OCI-LY3 (cell line): ENCODE measurements around the gene RHOT1.

Source experiments
- H2AFZ ChIP-seq: fragments of 200-600, 300-600 bp; shearing (Covaris generic); 2 replicates; pipeline ENCODE4 v1.6.0; 2014; ENCODE audit warnings: antibody characterized with exemption, low read depth, low read length
- H3K27ac ChIP-seq: fragments of 200-600, 300-600 bp; sonication (generic); 2 replicates; pipeline ENCODE4 v1.5.1; 2014; ENCODE audit warnings: mild to moderate bottlenecking, low read length, moderate library complexity, mixed read lengths
- H3K27me3 ChIP-seq: fragments of 200-600, 300-600 bp; sonication (generic); 2 replicates; pipeline ENCODE4 v1.6.1; 2014; ENCODE audit warnings: low read depth, low read length, mixed read lengths
- H3K36me3 ChIP-seq: fragments of 200-600, 300-600 bp; sonication (generic); replicated peaks from 2 replicates; pipeline ENCODE3; 2014; ENCODE audit warnings: low read depth, low read length, mixed read lengths
- H3K4me1 ChIP-seq: fragments of 300-600, 200-600 bp; sonication (generic); 2 replicates; pipeline ENCODE4 v1.6.1; 2014; ENCODE audit warnings: low read length, mixed read lengths
- H3K4me2 ChIP-seq: fragments of 200-600, 300-600 bp; sonication (generic); 2 replicates; pipeline ENCODE4 v1.6.1; 2014; ENCODE audit warnings: low read length, mixed read lengths
- H3K4me3 ChIP-seq: fragments of 300-600, 200-600 bp; sonication (generic); 2 replicates; pipeline ENCODE4 v1.5.1; 2014; ENCODE audit warnings: antibody characterized with exemption, mild to moderate bottlenecking, low read length, moderate library complexity
- H3K79me2 ChIP-seq: fragments of 300-600, 200-600 bp; shearing (Covaris generic); 2 replicates; pipeline ENCODE4 v1.6.1; 2014; ENCODE audit warnings: mild to moderate bottlenecking, low read length, mixed read lengths
- H3K9ac ChIP-seq: fragments of 300-600, 200-600 bp; shearing (Covaris generic); 2 replicates; pipeline ENCODE4 v1.6.0; 2014; ENCODE audit warnings: mild to moderate bottlenecking, low read length, moderate library complexity
- H3K9me3 ChIP-seq: fragments of 200-600, 300-600 bp; shearing (Covaris generic); 2 replicates; pipeline ENCODE4 v1.6.1; 2014; ENCODE audit warnings: low read length, mixed read lengths; ENCODE audit not compliant: insufficient read depth
- H4K20me1 ChIP-seq: fragments of 200-600, 300-600 bp; sonication (generic); 2 replicates; pipeline ENCODE4 v1.6.1; 2016; ENCODE audit warnings: low read length, mixed read lengths; ENCODE audit not compliant: insufficient read depth
- CTCF ChIP-seq: fragments of 200-600, 300-600 bp; sonication (generic); IDR thresholded peaks from 2 replicates; pipeline ENCODE4 v1.5.1; 2014; ENCODE audit warnings: antibody characterized with exemption, low read length, low read depth
- EZH2phosphoT487 ChIP-seq: fragments of 200-600 bp; shearing (Covaris generic); IDR thresholded peaks from 2 replicates; pipeline ENCODE4 v1.6.1; 2018; ENCODE audit warnings: antibody characterized with exemption, mixed run types, low read depth

RHOT1 gene

GRCh38 chr17:32239456-32239855, 97.2 kb downstream of the RHOT1 start:
- Histone ChIP-seq H3K9ac (no peak overlapping the region), H3K27ac (no peak overlapping the region), H3K27me3 (no peaks in the 10 kb centered on the region; the same call in 1 of the 2 replicates), H3K4me1 (no peaks in the 10 kb centered on the region), H3K4me2 (no peak overlapping the region), H4K20me1 (no peaks in the 10 kb centered on the region), H3K79me2 (no peaks in the 10 kb centered on the region), H3K4me3 (no peak overlapping the region), H2AFZ (no peak overlapping the region), H3K36me3 (no peaks in the 10 kb centered on the region), H3K9me3 (no peaks in the 10 kb centered on the region)
- TF ChIP-seq CTCF: no peak
- TF ChIP-seq EZH2phosphoT487: no peak

- TF ChIP-seq EZH2phosphoT487: no peak
- TF ChIP-seq CTCF: no peak
- Histone ChIP-seq H2AFZ (no peak overlapping the region), H3K27me3 (no peaks in the 10 kb centered on the region; the same call in 1 of the 2 replicates), H3K9me3 (no peaks in the 10 kb centered on the region), H3K9ac (no peak overlapping the region), H3K4me3 (no peak overlapping the region), H3K79me2 (no peaks in the 10 kb centered on the region), H4K20me1 (no peaks in the 10 kb centered on the region), H3K4me1 (no peaks in the 10 kb centered on the region), H3K36me3 (no peaks in the 10 kb centered on the region), H3K4me2 (no peak overlapping the region), H3K27ac (no peak overlapping the region)
Observed at GRCh38 chr17:32240750-32241149, 98.4 kb downstream of the RHOT1 start.

GRCh38 chr17:32241640-32242039, 99.3 kb downstream of the RHOT1 start:
- H4K20me1 ChIP-seq: no peaks in the 10 kb centered on the region
- H3K79me2 ChIP-seq: no peaks in the 10 kb centered on the region
- H3K36me3 ChIP-seq: no peaks in the 10 kb centered on the region
- no peak overlapping the region for H2AFZ ChIP-seq
- no peak overlapping the region for H3K27ac ChIP-seq
- no peak overlapping the region for H3K4me2 ChIP-seq
- TF ChIP-seq CTCF: no peak
- no peak for TF ChIP-seq EZH2phosphoT487
- H3K4me1 ChIP-seq: no peaks in the 10 kb centered on the region
- no peaks in the 10 kb centered on the region for H3K9me3 ChIP-seq
- H3K4me3 ChIP-seq: no peak overlapping the region
- no peaks in the 10 kb centered on the region; the same call in 1 of the 2 replicates for H3K27me3 ChIP-seq
- no peak overlapping the region for H3K9ac ChIP-seq

GRCh38 chr17:32249475-32249874, 107.2 kb downstream of the RHOT1 start:
- H3K4me1 ChIP-seq: 0 out of 2 replicates have a peak, but pooled peaks cover 2% of the 10 kb centered on the region

More at GRCh38 chr17:32249475-32249874, 107.2 kb downstream of the RHOT1 start:
- H3K9ac ChIP-seq: no peak overlapping the region
- no peaks in the 10 kb centered on the region for H3K36me3 ChIP-seq
- no peak overlapping the region for H2AFZ ChIP-seq
- peaks cover under 1% of the 10 kb centered on the region for H3K27me3 ChIP-seq
- no peak overlapping the region for H3K4me3 ChIP-seq
- H3K9me3 ChIP-seq: no peaks in the 10 kb centered on the region
- H3K27ac ChIP-seq: no peak overlapping the region
- H3K79me2 ChIP-seq: no peaks in the 10 kb centered on the region
- no peak for TF ChIP-seq CTCF
- TF ChIP-seq EZH2phosphoT487: no peak
- H3K4me2 ChIP-seq: no peak overlapping the region
- no peaks in the 10 kb centered on the region for H4K20me1 ChIP-seq
